ENCODE data around the gene DNAAF5.

Gene DNAAF5

DNA sequence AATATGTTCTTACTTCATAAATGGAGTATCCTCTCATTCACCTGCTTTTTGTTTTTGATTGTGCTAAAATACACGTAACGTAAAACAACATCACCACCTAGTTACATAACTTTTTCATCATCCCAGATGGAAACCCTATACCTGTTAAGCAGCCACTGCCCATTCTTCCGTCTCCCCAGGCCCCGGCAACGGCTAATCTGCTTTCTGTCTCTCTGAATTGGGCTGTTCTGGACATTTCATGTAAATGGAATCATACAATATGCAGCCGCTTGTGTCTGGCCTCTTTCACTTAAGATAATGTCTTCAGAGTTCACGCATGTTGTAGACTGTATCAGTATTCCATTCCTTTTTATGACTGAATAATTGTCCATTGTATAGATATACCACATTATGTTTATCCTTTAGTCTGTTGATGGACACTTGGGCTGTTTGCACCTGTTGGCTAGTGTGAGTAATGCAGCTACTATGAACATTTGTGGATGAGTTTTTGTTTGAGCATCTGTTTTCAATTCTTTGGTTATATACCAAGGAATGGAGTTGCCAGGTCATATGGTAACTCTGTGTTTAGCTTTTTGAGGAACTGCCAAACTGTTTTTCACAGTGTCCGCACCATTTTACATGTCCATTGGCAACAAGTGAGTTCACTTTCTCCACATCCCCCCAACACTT is 91.7 kb downstream of the DNAAF5 start:
- peak in 1 of 5 donors; percentile 22 for DNase-seq

DNA sequence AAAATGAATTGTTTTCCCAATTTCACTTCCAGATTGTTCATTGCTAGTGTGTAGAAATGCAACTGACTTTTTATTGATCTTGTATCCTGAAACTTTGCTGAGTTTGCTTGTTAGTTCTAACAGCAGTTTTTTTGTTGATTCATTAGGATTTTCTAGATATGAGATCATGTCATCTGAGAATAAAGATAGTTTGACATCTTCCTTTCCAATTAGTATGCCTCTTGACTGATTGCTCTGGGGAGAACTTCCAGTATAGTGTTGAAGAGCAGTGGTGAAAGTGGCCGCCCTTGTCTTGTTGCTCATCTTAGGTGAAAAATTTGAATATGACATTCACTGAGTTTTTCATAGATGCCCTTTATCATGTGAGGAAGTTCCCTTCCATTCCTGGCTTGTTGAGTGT is 93.8 kb downstream of the DNAAF5 start:
- no peak for DNase-seq

DNA sequence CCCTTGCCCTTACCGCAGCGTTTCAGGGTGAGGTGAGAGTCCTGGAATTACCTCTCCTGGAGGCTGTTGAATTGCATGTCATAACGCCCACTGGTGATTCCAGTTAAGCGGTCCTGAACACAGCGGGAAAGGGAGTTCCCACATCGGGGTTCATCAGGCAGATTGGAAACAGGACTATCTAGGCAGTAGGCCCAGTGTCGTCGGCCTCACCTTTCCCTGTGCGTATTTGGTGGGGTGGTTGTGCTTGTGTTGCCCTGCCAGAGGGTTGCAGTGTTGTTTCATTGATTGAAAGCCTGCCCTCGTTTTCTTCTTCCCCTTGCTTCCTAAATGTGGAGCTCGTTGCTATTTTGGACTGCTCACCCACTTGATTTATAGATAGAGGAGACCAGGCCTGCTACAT is 95.2 kb downstream of the DNAAF5 start:
- DNase-seq = no peak

DNA sequence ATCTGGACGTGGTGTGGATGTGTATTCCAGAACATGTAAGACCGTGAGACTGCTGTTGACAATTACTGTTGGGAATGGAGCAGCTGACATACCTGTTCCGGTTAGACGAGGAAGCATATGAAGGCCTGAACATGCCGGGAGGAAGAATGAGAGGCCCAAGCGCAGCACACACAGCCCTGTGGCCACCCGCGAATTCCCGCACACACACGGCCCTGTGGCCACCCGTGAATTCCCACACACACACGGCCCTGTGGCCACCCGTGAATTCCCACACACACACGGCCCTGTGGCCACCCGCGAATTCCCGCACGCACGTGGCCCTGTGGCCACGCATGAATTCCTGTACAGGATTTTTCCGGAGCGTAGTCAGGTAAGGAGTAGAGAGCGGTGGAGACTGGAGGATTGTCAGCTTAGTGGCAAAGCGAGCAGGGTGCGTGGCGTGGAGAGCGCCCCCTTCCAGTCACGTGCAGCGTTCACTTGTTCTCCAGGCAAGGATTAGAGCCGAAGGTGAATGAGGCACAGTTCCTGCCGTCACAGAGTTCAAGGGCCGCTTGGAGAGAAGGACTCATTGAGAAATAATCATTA is 96.3 kb downstream of the DNAAF5 start:
- DNase-seq = no peak

DNA sequence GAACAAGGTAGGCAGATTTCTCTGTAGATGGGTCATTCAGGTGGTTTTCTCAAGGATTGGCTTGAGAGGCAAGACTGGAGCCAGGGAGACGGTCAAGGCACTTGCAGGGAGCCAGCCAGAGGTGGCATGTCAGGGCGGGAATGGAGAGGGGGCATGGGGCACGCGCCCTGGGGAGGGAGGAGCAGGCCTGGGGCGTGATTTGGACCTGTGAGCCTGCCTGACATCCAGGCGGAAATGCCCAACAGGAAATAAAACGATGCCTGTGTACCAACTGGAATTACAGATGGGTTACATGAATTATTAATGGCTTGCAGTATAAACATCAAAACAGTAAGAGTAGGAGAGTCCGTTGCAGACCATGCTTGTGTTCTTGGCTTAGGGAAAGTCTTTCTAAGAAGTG is 97.2 kb downstream of the DNAAF5 start:
- DNase-seq = no peak

DNA sequence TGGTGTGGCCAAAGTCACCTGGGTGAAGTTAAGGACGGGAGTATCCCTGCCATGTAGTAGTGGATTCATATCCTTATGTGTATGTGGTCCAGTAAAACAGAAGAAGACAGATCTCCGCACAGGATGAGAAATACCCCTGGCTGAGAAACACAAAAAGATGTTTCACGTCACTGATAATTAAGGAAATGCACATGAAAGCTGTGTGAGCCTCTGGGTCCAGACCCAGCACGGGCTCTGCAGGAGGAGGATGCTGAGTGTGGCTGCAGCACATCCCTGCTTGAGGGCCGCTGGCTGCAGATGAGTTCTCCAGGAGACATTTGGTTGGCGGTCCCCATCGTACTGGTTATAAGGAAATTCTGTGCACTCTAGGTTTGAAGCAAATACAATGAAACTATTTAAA is 97.6 kb downstream of the DNAAF5 start:
- DNase-seq = no peak

DNA sequence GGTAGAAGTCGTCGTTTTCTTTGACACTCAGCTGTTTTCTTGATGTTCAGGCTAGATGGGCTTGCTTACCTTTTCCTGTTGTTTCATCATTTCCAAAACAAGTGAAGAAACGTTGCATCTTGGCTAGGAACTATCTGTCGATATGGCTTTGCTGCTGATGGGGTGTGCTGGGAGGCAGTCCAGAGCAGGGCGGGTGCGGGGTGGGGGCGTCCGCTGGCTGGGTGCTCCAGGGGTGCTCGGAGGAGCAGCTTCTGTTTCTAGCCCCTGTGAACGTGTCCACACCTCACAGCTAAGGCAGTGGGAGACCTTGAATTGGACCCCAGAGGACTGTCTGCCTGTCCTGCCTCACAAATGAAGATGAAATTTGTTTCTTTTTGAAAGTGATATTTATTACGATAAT is 98.2 kb downstream of the DNAAF5 start:
- DNase-seq = no peak

DNA sequence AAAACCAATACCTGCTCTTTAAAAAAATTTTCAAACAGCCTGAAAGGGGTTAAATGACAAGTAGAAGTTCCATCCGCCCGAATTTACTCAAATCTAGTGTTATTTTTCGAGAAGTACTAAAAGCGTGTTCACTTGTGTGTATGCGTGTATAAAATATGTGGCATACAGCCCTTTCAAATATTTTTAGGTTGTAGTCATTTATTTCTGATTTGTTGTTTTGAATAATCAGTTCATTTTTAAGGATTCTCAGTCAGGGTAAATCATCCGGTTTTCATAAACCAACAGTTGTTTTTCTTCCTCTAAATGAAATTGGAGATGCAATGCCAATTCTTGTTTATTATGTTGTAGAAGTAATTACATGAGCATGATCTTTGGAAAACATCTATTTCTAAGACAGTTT is 98.9 kb downstream of the DNAAF5 start:
- no peak for DNase-seq

DNA sequence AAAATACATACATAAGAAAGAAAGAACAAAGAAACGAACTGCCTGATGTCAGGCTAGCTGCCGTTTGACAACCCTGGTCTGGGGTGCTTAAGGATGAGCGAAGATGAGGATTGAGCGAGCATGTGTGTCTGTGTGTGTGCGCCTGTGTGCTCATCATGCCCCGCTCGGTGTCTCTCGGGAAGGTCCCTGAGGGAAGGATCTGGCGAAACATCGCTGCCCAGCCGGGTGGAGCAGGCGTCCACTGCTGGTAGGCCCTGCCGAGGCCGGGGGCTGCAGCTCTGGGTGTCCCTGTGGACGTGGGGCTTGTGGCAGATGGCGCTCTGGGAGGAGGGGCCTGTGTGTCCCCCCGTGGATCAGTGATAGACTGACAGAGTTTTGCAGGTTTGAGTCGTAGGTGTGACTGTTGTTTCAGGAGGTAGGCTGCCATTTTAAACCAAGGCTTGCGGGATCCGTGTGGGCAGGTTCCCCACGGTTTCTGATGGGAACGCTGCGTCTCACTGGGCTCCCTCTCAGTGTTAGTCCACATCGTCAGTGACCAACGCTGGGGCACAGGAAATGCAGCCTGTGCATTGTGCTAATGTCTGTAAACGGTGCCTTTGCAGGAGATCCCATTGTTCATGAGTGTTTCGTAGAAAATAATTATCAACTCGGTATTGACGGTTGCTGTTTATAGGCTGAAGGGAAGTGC is 99.9 kb downstream of the DNAAF5 start:
- DNase-seq = no peak

DNA sequence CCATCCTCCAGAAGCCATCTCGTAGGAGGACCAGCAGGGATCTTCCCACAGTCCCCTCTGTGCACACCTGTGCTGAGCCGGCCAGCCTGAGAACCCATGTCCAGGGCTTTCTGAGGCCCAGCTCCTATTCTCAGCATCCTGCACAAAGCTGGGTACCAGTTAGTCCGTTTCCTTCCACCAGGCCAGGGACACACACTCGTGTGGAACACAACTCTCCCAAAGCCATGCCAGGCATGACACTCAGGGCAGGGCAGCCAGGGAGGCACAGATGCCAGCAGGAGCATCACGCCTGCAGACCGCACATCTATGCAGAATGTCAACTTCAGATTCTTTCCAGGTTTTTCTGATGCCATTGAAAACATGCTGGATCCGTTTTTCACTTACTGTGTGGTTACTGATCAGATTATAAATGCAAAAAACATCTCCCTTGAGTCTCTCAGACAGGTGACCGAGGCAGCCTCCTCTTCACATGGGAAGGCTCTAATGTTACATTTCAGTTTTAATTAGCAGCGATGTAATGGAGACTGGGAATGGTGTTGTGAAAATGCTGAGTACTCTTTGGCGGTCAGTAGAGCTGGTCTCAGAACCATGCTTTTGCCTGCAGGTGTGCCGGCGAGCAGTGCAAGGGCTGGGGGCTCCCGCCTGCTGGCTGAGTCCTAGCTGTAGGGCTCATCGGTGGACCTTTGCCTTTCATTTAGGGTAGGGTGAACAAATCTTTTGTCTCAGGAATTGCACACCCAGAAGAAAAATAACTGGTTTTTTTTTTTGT is 102.5 kb downstream of the DNAAF5 start:
- DNase-seq = no peak

DNA sequence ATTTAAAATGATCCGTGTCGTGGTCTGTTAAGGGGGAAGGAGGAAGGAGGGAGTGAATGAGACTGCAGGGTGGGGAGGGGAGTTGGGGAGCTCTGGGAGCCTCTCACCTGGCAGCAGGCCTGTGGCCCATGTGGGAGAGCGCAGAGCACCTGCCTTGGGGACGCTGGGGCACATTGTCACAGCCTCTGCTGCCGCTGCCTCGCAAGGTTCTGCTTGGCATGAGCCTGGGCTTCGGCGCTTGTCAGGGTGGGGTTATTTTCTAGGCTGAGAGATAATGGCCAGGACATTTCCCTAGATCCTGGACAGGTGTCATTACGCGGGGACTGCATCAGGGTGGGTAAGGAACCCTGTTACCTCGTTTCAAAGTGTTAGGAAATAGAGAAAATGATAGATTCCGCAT is 103.6 kb downstream of the DNAAF5 start:
- DNase-seq = no peak

DNA sequence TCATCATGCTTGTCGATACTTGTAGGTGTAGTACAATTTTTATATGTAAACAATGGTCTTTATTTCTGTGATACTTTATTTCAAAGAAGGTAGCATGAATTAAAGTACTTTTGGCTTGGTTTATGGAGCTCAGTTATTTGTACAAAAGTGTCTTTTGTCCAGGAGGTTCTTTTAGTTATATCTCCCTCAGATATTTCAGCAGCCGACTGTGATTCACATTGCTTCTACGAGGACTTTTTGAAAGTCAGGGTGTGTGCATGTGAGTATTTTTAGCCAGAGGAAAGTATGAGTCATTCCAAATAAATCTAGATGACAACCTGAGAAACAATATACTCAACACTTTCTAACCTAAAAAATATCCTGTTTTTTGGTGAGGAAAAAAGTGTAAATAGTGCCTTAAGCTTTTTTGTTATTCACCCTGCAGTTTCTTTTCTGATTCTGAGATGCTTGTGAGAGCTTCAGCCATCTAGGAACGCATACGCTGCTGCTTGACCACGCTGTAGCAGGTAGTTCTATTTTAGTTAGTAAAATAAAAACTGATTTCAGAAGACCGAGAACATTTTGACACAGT is 105.2 kb downstream of the DNAAF5 start:
- DNase-seq = peak in 1 of 5 donors; percentile 64

DNA sequence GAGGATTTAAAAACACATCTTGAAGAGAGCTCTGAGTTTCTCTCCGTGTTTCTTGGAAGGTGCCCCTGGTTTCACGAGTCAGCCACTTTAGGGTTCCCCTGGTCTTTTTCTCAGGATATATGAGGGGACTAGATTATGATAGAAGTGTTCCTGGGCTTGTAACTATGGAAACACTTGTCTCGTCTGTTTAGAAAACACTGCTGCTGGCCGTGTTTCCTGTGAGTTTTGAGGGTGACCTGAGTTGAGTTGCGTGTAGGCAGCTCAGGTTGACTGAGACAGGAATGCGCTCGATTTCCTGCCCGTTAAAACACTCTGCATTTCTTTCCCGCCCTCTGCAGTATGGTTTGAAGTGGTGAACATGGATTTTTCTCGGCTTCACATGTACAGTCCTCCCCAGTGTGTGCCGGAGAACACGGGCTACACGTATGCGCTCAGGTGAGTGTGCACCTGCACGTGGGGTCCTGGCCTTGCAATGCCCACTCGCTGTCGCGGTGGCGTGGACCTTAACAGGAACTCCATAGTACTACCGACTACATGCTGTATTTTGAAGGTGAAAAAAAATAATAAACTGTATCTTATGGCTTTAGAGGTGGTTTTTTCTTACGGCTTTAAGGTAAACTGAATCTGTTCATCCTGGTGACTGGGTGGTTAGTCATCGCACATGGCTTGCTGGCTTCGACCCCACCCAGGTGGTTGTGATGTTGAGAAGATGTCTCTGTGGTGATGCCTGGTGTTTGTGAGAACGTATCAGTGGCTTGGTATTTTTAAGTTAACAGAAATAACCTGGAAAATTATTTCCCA is 105.9 kb downstream of the DNAAF5 start, which contains the start of gene SUN1:
SUN1 (plus strand) TSS at position 310 of the 801 bp plus-strand sequence; CDS start at position 359, 49 bp downstream.
- DNase-seq = peak in 4 of 5 donors; percentile 34 to 66 (median 46)

DNA sequence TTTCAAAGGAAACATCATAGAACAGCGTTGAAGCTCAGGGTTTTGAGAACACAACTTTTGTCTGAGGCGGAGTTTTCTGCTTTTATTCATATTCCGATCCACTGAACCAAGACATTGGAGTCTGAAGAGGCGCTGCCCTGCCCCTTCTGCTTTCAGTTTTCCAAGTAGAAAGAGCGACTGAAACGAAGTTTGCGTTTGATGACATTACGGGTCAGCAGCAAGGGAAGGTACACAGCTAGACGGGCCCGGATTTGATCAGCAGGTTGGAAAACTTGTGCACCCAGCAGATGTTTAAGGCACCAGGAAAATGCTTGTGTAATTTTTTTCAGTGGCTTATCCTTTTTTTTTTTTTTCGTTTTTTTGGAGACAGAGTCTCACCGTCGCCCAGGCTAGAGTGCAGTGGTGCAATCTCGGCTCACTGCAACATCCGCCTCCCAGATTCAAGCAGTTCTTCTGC is 106.5 kb downstream of the DNAAF5 start:
- no peak for DNase-seq

DNA sequence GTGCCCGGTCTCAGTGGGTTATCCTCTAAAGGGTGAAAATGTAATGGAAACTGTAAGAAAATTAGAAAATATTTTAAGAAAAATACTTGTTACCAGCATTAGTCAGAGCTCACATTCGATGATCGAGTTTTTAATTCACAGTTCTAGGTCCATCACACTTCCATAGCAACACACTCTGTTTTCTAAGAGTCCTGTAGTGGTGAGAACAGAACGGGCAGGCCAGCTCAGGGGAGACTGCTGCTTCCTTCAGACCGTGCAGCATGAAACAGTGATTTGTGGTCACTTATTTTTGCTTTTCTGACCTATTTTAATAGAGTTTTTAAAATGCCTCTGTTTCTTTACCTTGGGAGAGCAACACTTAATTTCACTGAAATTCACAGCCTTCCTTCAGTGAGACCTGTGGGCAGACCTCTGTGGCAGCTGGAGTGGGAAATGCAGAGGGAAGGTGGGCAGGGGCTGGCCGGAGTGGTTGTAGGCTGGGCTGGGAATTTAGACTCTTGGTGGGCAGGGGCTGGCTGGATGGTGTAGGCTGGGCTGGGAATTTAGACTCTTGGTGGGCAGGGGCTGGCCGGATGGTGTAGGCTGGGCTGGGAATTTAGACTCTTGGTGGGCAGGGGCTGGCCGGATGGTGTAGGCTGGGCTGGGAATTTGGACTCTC is 107.2 kb downstream of the DNAAF5 start:
- DNase-seq = no peak

DNA sequence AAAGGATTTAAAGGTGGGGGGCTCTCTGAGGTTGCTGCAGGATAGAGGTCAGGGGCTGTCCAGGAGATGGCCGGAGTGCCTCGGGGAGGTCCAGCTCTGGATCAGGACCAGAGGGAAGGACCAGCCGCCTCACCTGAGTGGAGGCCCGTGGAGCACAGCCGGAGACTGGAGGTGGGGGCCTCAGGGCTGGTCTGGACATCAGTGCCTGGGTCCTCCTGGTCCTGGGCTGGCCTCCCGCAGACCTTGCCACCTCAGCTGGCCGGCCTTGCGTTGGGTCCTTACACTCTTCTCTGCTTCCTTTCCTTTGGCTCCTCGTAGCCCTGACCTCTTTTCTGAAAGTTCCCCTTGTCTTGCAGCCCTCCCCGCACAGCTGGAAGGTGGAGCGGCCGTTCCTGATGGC is 107.8 kb downstream of the DNAAF5 start:
- DNase-seq = no peak

DNA sequence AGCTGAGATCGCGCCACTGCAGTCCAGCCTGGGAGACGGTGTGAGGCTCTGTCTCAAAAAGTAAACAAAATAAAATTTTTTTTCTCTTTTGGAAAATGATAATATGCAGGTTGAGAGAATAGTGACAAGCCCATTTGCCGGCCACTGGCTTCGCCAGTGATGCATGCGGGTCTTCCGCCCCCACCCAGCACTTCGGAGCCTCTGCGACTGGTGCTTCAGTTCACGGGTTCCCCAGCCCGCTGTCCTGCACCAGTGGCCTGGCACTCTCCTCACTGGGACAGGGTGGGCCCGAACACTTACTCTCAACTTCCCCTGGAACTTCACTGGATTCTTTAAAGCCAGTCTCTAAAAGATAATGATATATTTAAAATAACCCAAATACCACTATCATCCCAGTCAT is 108.5 kb downstream of the DNAAF5 start:
- no peak for DNase-seq

DNA sequence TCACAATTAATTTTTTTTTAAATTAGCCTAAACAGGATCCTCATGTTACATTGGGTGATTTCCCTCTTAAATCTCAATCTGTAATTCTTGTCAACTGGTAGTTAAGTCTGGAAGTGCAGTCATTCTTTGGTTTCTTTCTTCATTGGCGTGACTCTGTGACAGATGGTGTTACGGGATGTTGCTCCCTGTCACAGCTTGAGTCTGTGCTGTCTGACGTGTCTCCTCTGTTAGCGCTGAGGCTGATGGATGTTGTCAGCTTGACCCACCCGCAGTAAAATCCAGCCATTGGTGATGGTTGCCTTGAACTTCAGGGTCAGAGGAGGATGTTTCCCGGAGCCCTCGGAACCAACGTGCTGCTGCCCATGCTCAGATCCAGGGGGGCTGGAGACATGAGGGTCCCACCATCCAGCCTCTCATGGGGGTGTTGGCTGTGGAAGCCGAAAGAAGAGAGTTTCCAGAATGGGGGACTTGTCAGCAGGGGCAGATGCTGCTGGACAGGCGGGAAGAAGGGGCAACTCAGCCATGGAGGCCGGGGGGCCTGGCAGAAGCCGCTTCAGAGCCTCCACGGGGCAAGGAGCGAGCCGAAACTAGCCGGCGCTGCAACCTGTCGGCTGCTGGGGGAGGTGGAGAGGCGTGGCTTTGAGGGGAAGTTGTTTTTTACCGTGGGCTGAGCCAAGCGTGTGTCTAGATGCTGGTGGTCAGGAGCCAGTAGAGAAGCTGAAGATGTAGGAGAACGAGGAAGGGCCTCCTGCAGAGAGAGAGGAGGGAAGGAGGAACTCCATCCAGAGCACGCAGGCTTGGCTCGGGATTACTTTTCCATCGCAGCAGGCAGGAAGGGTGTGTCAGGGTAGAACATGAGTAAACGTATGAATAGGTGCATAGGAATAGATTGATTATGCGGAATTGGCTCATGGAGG is 109.2 kb downstream of the DNAAF5 start:
- no peak for DNase-seq
